Loucy (cell line): ENCODE data around the gene KAZALD1.

Source experiments
- H2AFZ ChIP-seq: fragments of 200-600 bp; sonication (generic); 2 replicates; pipeline ENCODE4 v1.6.0; 2016; ENCODE audit warnings: antibody characterized with exemption, mild to moderate bottlenecking, low read length, moderate library complexity
- H3F3A ChIP-seq: fragments of 200-600 bp; 2 replicates; pipeline ENCODE4 v1.6.0; 2016; ENCODE audit warnings: antibody characterized with exemption, low read depth, mild to moderate bottlenecking
- H3K27me3 ChIP-seq: fragments of 200-600 bp; sonication (generic); 2 replicates; pipeline ENCODE4 v1.6.1; 2014; ENCODE audit warnings: low read length, mild to moderate bottlenecking; ENCODE audit not compliant: insufficient read depth, poor library complexity, severe bottlenecking
- H3K36me3 ChIP-seq: fragments of 200-600 bp; sonication (generic); 2 replicates; pipeline ENCODE4 v1.6.1; 2016; ENCODE audit warnings: low read length; ENCODE audit not compliant: insufficient read depth
- H3K4me1 ChIP-seq: fragments of 200-600 bp; sonication (generic); 2 replicates; pipeline ENCODE4 v1.5.1; 2014; ENCODE audit warnings: low read length, mild to moderate bottlenecking; ENCODE audit not compliant: insufficient read depth, poor library complexity, severe bottlenecking
- H3K4me2 ChIP-seq: fragments of 200-600 bp; sonication (generic); 2 replicates; pipeline ENCODE4 v1.6.0; 2014; ENCODE audit warnings: antibody characterized with exemption, low read length, low read depth, mild to moderate bottlenecking; ENCODE audit not compliant: poor library complexity, severe bottlenecking
- H3K4me3 ChIP-seq: fragments of 200-600 bp; sonication (generic); 2 replicates; pipeline ENCODE4 v1.5.1; 2014; ENCODE audit warnings: low read length, mild to moderate bottlenecking, mixed read lengths; ENCODE audit not compliant: poor library complexity, severe bottlenecking
- H3K79me2 ChIP-seq: fragments of 200-600 bp; sonication (generic); 2 replicates; pipeline ENCODE4 v1.6.1; 2014; ENCODE audit warnings: low read length; ENCODE audit not compliant: insufficient read depth
- H3K9ac ChIP-seq: fragments of 200-600 bp; sonication (generic); 2 replicates; pipeline ENCODE4 v1.6.0; 2014; ENCODE audit warnings: mild to moderate bottlenecking, low read depth, low read length, moderate library complexity; ENCODE audit not compliant: poor library complexity, severe bottlenecking
- H3K9me2 ChIP-seq: fragments of 200-600 bp; sonication (generic); replicated peaks from 2 replicates; pipeline ENCODE4 v1.6.1; 2016; ENCODE audit warnings: low read depth, low read length, mixed read lengths
- H3K9me3 ChIP-seq: fragments of 200-600 bp; sonication (generic); 2 replicates; pipeline ENCODE4 v1.6.1; 2014; ENCODE audit warnings: mild to moderate bottlenecking, antibody characterized with exemption, low read length, low read depth; ENCODE audit not compliant: insufficient read depth
- H4K20me1 ChIP-seq: fragments of 200-600 bp; sonication (generic); 2 replicates; pipeline ENCODE4 v1.6.0; 2014; ENCODE audit warnings: antibody characterized with exemption, low read length, mild to moderate bottlenecking; ENCODE audit not compliant: insufficient read depth, poor library complexity, severe bottlenecking
- CTCF ChIP-seq: fragments of 200-600 bp; sonication (generic); conservative IDR thresholded peaks from 2 replicates; pipeline ENCODE4 v1.5.1; 2014; ENCODE audit warnings: mild to moderate bottlenecking, antibody characterized with exemption, low read length
- EZH2phosphoT487 ChIP-seq: fragments of 200-600 bp; IDR thresholded peaks from 2 replicates; pipeline ENCODE4 v1.6.1; 2018; ENCODE audit warnings: antibody characterized with exemption, mild to moderate bottlenecking, moderate library complexity, borderline replicate concordance

The KAZALD1 gene

GRCh38 chr10:101028446-101029337 is 33.1 kb upstream of the KAZALD1 start:
- H3K4me2 ChIP-seq: no peak overlapping the region
- H4K20me1 ChIP-seq: no peaks in the 10 kb centered on the region
- TF ChIP-seq EZH2phosphoT487: no peak
- no peak for TF ChIP-seq CTCF
- no peaks in the 10 kb centered on the region; the same call in 1 of the 2 replicates for H3K79me2 ChIP-seq
- H3F3A ChIP-seq: no peaks in the 10 kb centered on the region
- H3K27me3 ChIP-seq: no peaks in the 10 kb centered on the region
- H3K9me2 ChIP-seq: no peaks in the 10 kb centered on the region
- H3K9me3 ChIP-seq: no peaks in the 10 kb centered on the region
- no peak overlapping the region for H3K4me3 ChIP-seq
- no peaks in the 10 kb centered on the region for H3K36me3 ChIP-seq
- no peak overlapping the region for H3K9ac ChIP-seq
- H3K4me1 ChIP-seq: peaks cover 23% of the 10 kb centered on the region
- no peak overlapping the region for H2AFZ ChIP-seq

GRCh38 chr10:101029520-101030295 is 32.1 kb upstream of the KAZALD1 start:
- H4K20me1 ChIP-seq: no peaks in the 10 kb centered on the region
- H3K4me3 ChIP-seq: no peak overlapping the region
- no peaks in the 10 kb centered on the region for H3K9me2 ChIP-seq
- H3K4me2 ChIP-seq: no peak overlapping the region
- no peaks in the 10 kb centered on the region for H3K27me3 ChIP-seq
- H3K79me2 ChIP-seq: no peaks in the 10 kb centered on the region; the same call in 1 of the 2 replicates
- H2AFZ ChIP-seq: no peak overlapping the region
- no peak overlapping the region for H3K9ac ChIP-seq
- H3K4me1 ChIP-seq: peaks cover 26% of the 10 kb centered on the region
- no peaks in the 10 kb centered on the region for H3K9me3 ChIP-seq
- H3F3A ChIP-seq: no peaks in the 10 kb centered on the region
- H3K36me3 ChIP-seq: no peaks in the 10 kb centered on the region
- TF ChIP-seq CTCF: peak; percentile 30; the same call in 1 of the 2 replicates
- TF ChIP-seq EZH2phosphoT487: no peak

GRCh38 chr10:101030496-101031127 is 31.2 kb upstream of the KAZALD1 start:
- H3K27me3 ChIP-seq: no peaks in the 10 kb centered on the region
- no peaks in the 10 kb centered on the region for H3F3A ChIP-seq
- no peaks in the 10 kb centered on the region for H3K9me2 ChIP-seq
- peak overlapping the region; percentile 97 for H2AFZ ChIP-seq
- H3K4me3 ChIP-seq: peak overlapping the region; percentile 77
- peak overlapping the region; percentile 97 for H3K4me2 ChIP-seq
- peak overlapping the region; percentile 67 for H3K9ac ChIP-seq
- H4K20me1 ChIP-seq: no peaks in the 10 kb centered on the region
- no peaks in the 10 kb centered on the region for H3K36me3 ChIP-seq
- H3K4me1 ChIP-seq: peaks cover 29% of the 10 kb centered on the region
- TF ChIP-seq EZH2phosphoT487 (no peak), CTCF (no peak)
- H3K79me2 ChIP-seq: no peaks in the 10 kb centered on the region; the same call in 1 of the 2 replicates
- H3K9me3 ChIP-seq: no peaks in the 10 kb centered on the region
